Measurements from ENCODE around the gene COX8A. TPM values are rescaled to one million over a fixed set of nuclear protein-coding genes. Genes with fewer than 3 reads are reported as not detected.
"Not testable (repeated sequence)": the region's sequence is repeated elsewhere in the genome, so short reads cannot be mapped to it uniquely, and the experiment has no call there.

The COX8A gene
- polyA plus RNA-seq, 1 experiment = 200 TPM

GRCh38 chr11:63951779-63952536 is 22.5 kb upstream of the COX8A start:
- ChIA-PET CTCF (interaction anchor here (0.6 to 3.6 kb wide), 2 partner anchors 115 to 130 kb away, joined by 3 to 18 read pairs; no protein-coding TSS in a partner anchor), POLR2A (no interaction called here)

GRCh38 chr11:63952570-63952969 is 21.9 kb upstream of the COX8A start:
- ChIA-PET POLR2A (no interaction called here), CTCF (interaction anchor here (0.6 to 3.6 kb wide), 2 partner anchors 115 to 131 kb away, joined by 3 to 18 read pairs; no protein-coding TSS in a partner anchor)
- Histone ChIP-seq H3K27ac (ENCODE audit: low read depth, low read length) (no peak overlapping the region), H3K9me3 (ENCODE audit: control insufficient read depth, insufficient read depth, low read length) (no peaks in the 10 kb centered on the region), H3K27me3 (ENCODE audit: control insufficient read depth, insufficient read depth, low read length) (no peaks in the 10 kb centered on the region), H3K4me3 (ENCODE audit: low read depth, low read length) (no peak overlapping the region)
- DNase-seq (ENCODE audit: low read depth, low spot score) = no peak
- TF ChIP-seq CTCF (IDR thresholded peaks at IDR 0.05; ENCODE audit: low read depth, low read length) = no peak

More at GRCh38 chr11:63951779-63952536, 22.5 kb upstream of the COX8A start:
- Histone ChIP-seq H3K4me3 (ENCODE audit: low read depth, low read length) (no peak overlapping the region), H3K27me3 (ENCODE audit: control insufficient read depth, insufficient read depth, low read length) (no peaks in the 10 kb centered on the region), H3K27ac (ENCODE audit: low read depth, low read length) (no peak overlapping the region), H3K9me3 (ENCODE audit: control insufficient read depth, insufficient read depth, low read length) (no peaks in the 10 kb centered on the region)
- no peak for TF ChIP-seq CTCF (IDR thresholded peaks at IDR 0.05; ENCODE audit: low read depth, low read length)
- DNase-seq (ENCODE audit: low read depth, low spot score) = no peak

GRCh38 chr11:63958008-63958407 is 16.4 kb upstream of the COX8A start:
- Histone ChIP-seq H3K9me3 (ENCODE audit: control insufficient read depth, insufficient read depth, low read length) (no peaks in the 10 kb centered on the region), H3K27me3 (ENCODE audit: control insufficient read depth, insufficient read depth, low read length) (no peaks in the 10 kb centered on the region), H3K27ac (ENCODE audit: low read depth, low read length) (no peak overlapping the region), H3K4me3 (ENCODE audit: low read depth, low read length) (no peak overlapping the region)
- ChIA-PET CTCF (interaction anchor here (3.4 kb wide), 1 partner anchor 12 kb away, joined by 14 read pairs; no protein-coding TSS in a partner anchor), POLR2A (no interaction called here)
- no peak for TF ChIP-seq CTCF (IDR thresholded peaks at IDR 0.05; ENCODE audit: low read depth, low read length)
- DNase-seq (ENCODE audit: low read depth, low spot score) = no peak

- ChIA-PET POLR2A (interaction anchor here (1.3 to 1.4 kb wide), 3 partner anchors 11 to 13 kb away, joined by 3 to 6 read pairs (median 4); partner anchors contain the start of gene COX8A), CTCF (interaction anchor here (0.9 to 2.8 kb wide), 3 partner anchors 16 to 124 kb away, joined by 3 to 17 read pairs (median 3); partner anchors contain the start of gene MARK2)
- peak overlapping the region; percentile 21 for H3K27ac ChIP-seq (ENCODE audit: low read depth, low read length)
- H3K9me3 ChIP-seq (ENCODE audit: control insufficient read depth, insufficient read depth, low read length) = no peaks in the 10 kb centered on the region
- no peak for TF ChIP-seq CTCF (IDR thresholded peaks at IDR 0.05; ENCODE audit: low read depth, low read length)
- no peak for DNase-seq (ENCODE audit: low read depth, low spot score)
- no peak overlapping the region for H3K4me3 ChIP-seq (ENCODE audit: low read depth, low read length)
- no peaks in the 10 kb centered on the region for H3K27me3 ChIP-seq (ENCODE audit: control insufficient read depth, insufficient read depth, low read length)
Observed at GRCh38 chr11:63961608-63962412, 12.6 kb upstream of the COX8A start.

- H3K27me3 ChIP-seq (ENCODE audit: control insufficient read depth, insufficient read depth, low read length); POLR2A ChIA-PET; H3K4me3 ChIP-seq (ENCODE audit: low read depth, low read length); H3K27ac ChIP-seq (ENCODE audit: low read depth, low read length); H3K9me3 ChIP-seq (ENCODE audit: control insufficient read depth, insufficient read depth, low read length); DNase-seq (ENCODE audit: low read depth, low spot score); CTCF ChIA-PET: not testable (repeated sequence)
Observed at GRCh38 chr11:63963895-63964294, 10.5 kb upstream of the COX8A start.

All from AG04450 (cell line).